ELR (cell line): ENCODE data around the gene CDK8.
A peak's percentile ranks its signal among the peaks of the same experiment; 100 is the strongest.

ENCODE experiments used
- DNase-seq: peaks from one replicate; pipeline ENCODE4 v3.0.0-alpha.2; 2015; ENCODE audit warnings: low read depth

Gene CDK8

DNA sequence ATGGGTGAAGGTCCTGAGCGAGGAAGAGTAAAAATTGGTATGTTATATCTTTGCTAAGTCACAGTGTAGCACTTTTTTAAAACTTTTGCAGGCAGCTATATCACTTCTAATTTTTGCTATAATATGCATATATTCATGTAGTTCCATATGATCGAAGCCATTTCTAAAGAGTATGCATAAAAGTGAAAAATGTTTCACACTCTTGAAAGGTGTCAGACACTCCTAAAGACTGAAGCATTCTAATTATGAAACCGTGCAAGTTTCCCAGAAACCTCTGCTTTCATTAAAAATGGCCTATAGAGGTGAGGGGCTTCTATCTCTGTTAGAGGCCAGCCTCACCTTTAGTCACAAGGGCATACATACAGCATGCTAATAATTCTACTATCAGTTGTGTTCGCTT lies 128.9 kb downstream of the CDK8 start:
- DNase-seq, result no peak

DNA sequence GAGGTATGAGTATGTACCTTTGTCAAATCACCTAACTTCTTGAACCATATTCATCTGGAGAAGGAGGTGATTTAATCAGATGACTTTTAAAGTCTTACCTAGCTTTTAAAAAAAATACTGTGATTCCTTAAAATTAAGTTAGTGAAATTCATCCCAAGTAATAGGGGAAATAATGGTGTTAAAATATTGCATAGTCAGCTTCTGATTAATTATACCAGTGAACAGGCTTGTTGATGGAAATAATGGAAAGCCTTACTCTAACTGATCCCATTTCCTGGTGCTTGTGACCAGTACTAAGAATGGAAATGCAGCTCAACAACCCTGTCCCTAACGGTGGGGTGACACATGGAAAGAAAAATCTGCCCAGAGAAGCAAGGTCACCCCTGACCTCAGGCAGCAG lies 130.7 kb downstream of the CDK8 start:
- DNase-seq, result no peak

DNA sequence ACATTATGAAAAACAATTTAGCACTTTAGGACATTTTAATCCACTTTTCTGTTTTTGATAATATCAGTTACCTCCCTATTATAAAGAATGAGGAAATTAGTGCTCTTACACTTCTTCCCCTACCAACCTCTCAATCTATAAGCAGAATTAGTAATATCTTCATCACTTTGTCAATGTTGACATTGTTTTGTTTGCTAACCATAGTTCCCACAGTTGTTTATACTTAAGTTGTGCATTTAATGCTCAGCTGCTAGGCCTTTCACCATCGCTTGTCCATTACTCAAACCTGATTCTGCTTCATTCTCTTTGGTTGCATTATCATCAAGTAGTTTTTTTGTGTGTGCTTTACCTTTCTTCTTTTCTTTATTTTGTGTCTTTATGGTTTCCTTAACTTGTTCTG lies 132.1 kb downstream of the CDK8 start:
- DNase-seq, result no peak

DNA sequence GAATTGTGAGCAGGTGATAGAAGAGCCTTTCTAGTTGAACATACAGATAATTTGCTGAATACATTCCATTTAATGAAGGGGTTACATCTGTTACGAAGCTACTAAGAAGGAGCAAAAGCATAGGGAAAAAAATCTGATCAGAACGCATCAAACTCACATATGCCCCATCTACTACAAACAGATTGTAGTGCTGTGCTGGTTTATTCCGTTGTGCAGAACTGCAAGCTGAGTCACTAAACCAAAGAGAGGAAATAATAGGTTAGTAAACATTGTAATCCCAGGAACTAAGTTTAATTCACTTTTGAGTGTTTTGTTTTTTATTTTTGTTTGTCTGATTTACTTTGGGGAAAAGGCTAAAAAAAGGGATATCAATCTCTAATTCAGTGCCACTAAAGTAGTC lies 136.3 kb downstream of the CDK8 start:
- DNase-seq, result no peak

DNA sequence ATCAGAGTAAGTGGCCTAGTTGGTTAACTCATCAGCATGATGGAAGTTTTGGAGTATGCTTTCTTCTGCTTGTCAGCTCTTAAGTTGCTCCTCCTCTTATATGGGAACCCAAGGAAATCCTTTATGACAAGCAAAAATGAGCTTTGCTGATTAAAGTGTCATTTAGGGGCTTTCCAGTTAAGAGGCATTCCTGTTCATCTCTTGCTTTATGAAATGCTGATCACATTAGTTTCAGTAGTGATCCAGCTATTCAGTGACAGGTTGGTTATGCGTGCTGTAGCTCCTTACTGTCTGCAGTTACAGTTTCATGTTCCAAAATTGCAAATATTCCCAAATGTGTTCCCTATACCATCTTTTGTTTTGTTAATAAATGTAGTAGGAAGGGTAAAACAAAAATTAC lies 146.6 kb downstream of the CDK8 start:
- DNase-seq, result no peak

DNA sequence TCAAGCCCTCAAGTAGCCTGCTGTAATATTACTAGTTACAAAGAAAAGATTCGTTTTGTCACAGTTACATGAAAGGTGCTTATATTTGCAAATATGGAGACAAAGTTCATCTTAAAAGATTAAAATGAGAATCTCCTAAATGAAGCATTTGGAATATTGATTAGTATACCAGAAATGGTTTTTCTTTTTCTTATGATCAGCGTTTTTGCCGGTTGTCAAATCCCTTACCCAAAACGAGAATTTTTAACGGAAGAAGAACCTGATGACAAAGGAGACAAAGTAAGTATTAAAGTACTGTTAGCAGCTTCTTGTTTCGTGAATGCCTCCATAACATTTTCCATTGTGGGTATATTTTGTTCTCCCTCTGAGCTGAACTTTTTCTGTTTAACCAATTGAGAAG lies 147.1 kb downstream of the CDK8 start:
- no peak for DNase-seq

DNA sequence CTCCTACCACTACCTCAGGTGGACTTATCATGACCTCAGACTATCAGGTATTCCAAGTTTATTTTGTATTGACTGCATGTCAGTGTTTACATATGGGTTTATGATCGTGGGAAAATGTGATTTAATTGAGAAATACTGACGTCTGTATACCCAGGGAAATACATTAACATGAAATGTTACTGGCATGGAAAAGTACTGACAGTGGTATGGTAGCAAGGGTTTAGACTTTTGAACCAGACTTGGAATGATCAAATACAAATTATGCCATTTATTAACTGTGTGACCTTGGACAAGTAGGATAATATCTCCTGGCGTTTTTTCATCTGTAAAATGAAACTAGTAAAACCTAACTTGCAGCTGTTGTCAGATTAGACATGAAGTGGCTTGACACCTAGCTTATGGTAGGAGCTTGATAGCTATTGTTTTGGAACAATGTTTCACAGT lies 147.7 kb downstream of the CDK8 start:
- no peak for DNase-seq

DNA sequence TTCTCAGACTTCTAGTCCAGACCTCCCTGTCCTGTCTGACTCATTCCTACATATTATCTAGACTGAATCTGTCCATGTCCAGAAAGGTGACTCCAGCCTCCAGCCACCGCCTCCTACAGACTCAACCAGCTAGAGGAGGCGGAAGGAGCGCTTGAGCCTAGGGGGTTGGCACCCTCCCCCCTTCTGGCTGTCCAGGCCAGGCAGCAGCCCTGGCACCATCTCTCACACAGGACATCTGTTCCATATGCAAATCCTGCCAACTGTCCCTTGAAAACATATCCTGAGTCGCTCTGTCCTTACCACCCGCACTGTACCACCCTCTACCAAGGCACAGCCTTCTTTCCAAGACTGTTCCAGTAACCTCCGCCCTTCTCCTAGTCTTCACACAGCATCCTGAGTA lies 152.9 kb downstream of the CDK8 start:
- peak; percentile 7 for DNase-seq

DNA sequence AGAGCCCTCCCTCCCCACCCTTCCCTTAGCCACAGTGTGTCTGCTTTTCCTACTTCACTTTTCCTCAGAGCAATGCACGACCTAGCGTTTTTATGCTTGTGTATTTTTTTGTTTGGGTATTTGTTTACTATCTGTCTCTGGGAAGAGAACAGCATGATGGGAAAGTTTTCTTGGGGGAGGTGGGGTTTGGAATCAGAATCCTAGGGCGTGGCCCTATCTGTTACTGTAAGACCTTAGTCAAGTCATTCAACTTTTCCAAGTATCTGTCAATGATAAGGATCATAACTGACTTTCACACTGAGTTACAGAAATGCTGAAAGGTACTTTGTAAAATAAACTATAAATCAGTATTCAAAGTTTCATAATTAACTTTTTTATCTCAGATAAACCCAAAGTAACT lies 157.3 kb downstream of the CDK8 start:
- DNase-seq, result no peak

DNA sequence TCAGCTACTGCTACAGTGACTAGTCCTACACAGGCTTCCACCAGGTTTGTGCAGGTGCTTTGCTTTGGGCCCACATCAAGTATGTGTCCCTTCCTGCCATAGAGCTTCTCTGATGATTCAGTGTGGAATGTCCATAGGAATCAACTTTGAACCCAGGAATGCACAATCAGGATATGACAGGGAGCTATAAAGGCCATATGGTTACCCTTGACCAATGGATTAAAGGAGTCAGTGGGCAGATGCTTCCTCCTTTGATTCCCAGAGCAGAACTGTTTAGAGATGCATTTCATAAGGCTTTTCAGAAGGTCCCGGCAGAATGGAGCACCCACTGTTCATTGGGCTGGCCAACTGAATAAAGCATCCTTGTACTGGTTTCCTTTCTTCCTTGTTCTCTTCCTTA lies 158.3 kb downstream of the CDK8 start:
- DNase-seq, result peak; percentile 4

DNA sequence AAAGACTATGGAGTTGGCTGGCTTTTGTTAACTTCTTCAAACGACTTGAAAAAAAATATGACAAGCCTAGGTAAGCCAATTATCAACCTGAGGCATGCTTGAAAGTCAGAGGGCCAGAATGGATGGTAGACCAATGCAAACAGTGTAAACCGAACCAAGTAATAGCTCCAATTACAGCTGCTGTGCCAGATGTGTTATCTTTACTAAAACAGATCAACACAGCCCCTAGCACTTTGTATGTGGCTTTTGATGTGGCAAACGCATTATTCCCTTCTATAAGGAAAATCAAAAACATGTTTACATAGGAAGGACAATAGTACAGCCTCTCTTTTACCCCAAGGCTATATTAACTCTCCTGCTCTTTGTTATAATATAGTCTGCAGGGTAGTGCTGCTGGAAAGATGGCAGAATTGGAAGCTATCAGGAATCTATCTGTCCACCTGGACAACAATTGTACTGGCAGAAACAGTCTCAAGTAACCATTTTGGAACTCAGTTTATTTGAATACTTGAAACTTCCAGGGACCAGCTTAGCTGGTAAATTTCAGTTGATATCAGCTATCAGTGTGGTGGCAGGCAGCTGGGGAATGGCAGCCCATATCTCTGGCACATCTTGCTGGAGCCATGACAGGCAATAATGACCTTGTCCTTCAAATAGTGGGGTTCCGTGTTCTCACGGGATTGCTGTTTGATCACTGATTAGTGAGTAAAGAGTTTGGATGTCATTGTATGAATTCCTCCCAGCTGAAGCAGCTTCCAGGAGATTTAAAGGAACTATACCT lies 159.2 kb downstream of the CDK8 start:
- DNase-seq, result no peak

DNA sequence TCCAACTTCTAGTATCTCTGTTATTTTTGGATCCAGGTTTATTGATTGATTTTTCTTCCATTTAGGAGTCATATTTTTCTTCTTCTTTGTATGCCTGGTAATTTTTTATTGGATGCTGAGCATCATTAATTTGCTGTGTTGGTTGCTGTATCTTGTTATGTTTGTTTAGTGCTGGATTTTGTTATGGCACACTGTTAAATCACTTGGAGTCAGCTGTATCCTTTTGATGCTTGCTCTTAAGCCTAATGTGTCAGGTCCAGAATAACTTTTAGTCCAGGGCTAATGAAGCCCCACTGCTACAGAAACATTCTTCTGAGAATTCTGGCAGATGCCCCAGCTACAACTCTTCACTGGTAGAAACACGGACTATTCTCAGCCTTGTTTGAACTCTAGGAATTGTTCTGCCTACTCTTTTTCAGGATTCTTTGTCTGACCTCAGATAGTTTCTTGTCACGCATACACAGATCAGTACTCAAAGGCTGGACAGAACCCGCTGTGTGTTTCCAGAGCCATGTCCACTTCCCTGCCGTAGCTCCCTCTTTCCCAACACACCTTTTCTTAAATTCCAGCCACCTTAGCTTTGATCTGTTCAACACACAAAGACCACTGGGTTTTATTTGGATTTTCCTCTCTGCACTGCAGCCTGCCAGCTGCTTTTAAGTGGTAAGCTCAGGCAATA lies 166.5 kb downstream of the CDK8 start:
- DNase-seq, result no peak

DNA sequence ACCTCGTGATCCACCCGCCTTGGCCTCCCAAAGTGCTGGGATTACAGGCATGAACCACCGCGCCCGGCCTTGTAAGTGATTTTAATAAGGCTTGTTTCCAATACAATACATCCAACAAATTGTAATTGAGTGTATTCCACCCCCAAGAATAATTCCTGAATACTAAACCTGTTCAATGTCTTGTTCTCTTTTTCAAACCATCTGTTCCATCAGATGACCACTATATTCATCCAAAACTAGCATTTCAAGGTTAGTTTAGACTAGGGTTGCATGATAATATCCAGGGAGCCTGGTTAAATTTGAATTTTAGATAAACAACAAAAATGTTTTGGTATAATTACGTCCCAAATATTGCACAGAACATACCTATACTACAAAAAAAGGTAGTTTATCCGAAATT lies 168.1 kb downstream of the CDK8 start:
- no peak for DNase-seq

DNA sequence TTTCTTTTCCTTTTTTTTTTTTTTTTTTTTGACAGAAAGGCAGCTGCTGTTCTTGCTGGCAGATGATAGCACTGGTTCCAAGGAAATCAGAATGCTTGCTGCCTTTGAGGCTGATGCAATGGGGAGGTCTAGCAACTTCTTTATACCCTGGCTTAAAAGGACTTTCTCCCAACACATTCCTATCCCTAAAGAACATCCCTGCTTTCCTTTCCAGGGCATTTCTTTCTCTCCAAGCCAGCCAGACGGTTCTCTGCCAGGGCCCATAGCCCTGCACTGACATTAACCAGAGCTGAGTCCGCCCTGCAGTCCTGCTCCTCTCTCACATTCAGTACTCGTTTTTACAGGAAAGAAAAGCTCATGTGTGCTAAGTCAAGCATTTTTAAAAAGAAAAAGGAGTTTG lies 169.7 kb downstream of the CDK8 start:
- DNase-seq, result no peak

DNA sequence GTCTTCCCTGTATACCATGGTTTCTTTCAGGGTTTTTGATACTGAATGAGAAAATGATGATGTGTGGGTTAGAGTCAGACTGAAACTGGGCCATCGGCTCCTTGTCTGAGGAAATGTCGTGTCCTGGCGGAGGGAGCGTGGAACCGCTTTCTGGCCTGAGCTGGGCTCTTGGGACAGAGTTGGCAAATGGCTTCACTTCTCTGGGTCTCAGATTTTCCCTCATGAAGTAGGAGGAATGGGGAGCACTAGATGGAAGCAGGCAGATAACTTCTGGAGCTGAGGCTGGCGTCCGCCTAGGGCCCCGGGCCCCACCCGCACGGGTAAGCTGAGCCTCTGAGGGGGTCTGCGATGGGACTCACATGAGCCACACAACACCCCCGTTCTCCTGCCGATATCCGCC lies 170.3 kb downstream of the CDK8 start:
- no peak for DNase-seq

DNA sequence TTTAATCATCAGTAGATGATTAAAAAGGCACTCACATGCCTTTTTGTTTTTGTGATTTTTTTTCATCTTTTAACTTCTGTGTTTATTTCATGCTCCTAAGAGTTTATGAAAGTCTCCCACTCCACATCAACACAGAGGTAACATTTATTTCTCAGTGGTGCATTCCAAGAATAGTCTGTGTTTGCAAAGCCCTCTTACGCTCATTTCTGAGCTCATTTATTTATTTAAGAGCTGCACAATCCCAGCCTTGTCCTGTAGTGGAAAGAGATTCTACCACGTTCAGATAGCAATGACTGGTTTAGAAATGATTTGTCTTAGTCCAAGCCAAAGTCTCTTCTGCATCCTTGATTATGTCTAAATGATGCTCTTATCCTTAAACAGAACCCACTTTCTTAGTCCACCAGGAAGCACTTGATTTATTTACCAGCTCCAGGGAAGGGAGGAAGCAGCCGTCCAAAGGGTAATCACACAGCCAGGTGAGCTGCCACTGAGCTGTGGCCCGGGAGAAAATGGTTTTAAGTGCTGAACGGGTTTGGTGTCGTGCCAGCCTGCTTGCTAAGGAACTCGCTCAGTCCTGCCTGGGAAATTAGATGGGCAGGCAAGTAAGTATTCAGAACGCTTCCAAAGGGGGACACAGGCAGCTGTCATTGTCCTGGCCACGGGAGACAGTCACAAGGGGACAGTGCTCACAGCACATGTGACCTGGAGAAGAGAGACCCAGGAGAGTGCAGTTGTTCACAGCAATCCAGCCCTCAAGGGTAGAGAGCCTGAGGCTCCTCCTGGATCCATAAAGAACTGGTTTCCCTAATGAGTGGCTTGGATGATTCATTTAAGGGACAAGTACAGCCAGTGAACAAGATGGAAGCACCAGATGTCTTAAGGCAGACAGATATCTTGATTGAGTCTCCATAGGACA lies 171.8 kb downstream of the CDK8 start:
- no peak for DNase-seq

DNA sequence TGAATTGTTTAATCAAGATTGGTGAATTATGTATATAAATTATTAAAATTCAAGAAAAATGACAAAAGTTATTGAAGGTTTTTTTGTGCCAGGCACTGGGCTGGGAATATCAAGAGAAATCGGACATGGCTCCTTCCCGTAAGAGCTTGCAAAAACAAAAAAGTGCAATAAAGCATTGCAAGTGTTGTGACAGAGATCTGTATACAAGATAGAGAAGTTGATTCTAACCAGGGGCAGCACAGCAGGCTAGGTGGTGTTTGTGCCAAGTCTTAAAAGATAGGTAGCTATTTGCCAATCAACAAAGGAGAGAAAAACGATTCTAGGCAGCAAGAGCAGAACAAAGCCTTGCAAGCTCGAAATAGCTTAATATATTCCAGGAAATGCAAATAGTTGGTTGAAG lies 179.8 kb downstream of the CDK8 start:
- DNase-seq, result no peak

DNA sequence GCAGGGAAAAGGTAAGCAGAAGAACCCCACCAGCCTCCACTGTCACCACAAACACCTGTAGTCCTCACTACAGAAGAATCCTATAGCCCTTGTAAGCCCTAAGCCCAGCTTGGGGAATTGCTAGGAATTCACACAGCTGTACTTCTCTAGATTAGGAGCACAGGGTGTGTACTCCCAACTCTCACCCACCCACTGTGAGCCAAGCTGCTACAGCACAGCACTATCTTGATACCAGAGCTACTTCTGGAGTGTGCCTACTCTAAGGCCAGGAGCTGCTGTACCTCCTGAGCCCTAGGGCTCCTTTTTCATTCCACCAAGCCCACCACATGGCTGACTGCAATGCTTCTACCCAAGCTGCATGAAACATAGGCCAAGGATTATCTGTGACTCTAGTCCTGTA lies 181.2 kb downstream of the CDK8 start:
- DNase-seq, result no peak

DNA sequence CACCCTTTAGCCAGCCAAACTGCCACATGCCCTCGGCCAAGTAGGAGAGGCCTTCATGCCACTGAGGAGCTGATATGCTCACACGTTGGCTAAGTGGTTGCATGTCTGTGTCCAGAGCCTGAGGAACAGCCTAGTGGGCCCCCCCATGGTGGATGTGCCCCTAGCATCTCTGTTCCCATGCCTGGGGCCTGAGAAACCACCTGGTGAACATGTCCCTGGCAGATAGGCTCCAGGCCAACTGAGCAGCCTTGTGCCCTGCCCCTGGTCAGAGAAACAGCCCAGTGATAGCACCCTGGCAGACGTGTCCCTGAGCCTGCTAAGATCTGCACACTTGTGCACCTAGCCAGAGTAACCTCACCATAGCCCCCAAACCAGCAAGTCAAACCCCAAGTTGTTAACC lies 181.7 kb downstream of the CDK8 start:
- DNase-seq, result no peak

DNA sequence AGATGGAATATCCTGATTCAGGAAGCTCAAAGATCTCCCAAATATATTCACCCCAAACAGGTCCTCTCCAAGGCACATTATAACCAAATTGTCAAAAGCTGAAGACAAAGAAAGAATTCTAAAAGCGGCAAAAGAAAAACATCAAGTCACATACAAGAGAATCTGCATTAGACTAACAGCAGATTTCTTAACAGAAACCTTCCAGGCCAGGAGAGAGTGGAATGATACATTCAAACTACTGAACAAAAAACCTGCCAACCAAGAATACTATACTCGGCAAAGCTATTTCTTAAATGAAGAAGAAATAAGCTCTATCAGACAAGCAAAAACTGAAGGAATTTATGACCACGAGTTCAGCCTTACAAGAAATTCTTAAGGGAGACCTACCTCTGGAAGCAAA lies 183.0 kb downstream of the CDK8 start:
- no peak for DNase-seq

DNA sequence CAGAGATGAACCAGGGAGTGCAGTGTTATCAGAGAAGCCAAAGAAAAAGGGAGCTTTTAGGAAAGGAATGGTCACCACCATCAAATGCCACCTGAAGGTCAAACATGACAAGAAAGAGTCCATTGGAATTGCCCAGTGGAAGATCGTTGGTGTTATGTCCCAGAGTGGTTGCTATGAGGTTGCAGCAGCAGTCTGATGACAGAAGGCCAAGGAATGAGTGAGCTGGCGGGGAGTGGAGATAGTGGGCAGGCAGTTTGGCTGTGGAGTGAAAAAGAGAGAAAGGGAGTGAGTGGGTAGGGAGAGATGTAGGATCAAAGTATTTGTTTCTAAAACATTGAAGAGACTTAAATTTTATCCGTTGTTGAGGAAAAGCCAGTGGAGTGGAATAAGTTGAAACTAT lies 186.2 kb downstream of the CDK8 start:
- DNase-seq, result no peak

DNA sequence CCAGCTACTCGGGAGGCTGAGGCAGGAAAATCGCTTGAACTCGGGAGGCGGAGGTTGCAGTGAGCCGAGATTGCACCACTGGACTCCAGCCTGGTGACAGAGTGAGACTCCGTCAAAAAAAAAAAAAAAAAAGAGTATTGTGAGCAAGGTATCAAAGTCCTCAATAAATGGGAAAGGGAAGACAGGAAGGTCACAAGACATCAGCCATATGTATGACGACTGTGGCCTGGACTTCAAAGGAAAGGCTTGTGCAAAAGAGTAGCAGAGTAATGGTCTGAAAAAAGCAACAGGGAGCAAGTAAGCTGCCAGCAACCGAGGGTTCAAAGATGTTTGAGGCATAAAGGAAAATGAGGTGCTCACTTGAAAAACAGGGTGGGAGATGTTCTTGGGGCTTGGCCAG lies 187.5 kb downstream of the CDK8 start:
- no peak for DNase-seq

DNA sequence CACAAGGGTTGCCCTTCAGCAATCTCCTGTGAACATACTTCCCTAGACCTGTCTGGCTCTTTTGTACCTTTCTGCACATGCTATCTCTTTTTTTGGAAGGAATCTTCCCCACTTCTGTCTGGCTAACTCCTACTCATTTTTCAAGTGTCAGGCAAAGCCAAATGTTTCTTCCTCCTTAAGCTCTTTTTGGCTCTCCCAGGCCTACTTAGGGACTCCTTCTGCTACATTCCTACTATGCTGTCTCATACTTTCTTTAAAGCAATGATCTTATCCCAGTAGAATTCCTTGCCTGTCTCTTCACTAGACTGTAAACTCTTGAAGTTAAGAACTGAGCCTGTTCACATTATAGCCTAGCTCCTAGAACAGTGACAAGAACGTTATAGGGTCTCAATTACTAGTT lies 188.6 kb downstream of the CDK8 start:
- DNase-seq, result peak; percentile 9
